ENCODE results near the gene TBC1D23. TPM values are rescaled to one million over a fixed set of nuclear protein-coding genes. Genes with fewer than 3 reads are reported as not detected.
"Not testable (repeated sequence)": the region's sequence is repeated elsewhere in the genome, so short reads cannot be mapped to it uniquely, and the experiment has no call there.

TBC1D23 gene
- total and polyA plus RNA-seq, 2 of the 13 experiments (the other 11 are each of a cell fraction or from before 2014, with no cell fraction given) = 28.7 to 35.4 TPM

DNA sequence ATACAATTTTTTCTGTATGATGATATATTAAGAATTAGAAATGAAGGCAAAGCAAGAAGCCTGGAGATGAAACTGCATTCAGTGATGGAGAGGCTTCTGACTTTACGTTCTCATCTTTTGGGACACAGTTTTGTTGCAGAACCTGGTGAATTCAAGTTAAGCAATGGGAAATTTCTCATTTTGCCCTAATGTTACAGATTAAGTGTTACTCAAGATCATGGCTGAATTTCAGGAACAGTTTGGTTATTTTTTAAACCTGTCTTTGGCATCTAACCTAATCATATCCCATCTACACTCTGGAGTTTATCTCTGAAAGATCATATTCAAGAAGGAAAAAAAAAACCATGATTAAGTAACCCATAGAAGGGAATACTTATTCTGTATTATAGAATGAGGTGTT, 79.7 kb downstream of the TBC1D23 start:
- H3K9me3 ChIP-seq (ENCODE audit: low read length) = no peaks in the 10 kb centered on the region
- BruUV-seq (replicated peaks) = no TSS peak
- ATAC-seq = no peak
- no peaks in the 10 kb centered on the region for H3K79me2 ChIP-seq (ENCODE audit: insufficient read depth, low read length)
- H3K9ac ChIP-seq (ENCODE audit: insufficient read depth, low read depth, low read length) = no peak overlapping the region
- TF ChIP-seq ZNF10 (CRISPR knock-in tag; IDR thresholded peaks at IDR 0.05; ENCODE audit: borderline replicate concordance, low read depth) (no peak), ZBTB38 (CRISPR knock-in tag; IDR thresholded peaks at IDR 0.05) (no peak), ZSCAN20 (CRISPR knock-in tag; IDR thresholded peaks at IDR 0.05; ENCODE audit: borderline replicate concordance) (no peak), NFYC (CRISPR knock-in tag; IDR thresholded peaks at IDR 0.05) (no peak), ATF7 (IDR thresholded peaks at IDR 0.05) (no peak), ATF7 (CRISPR knock-in tag; IDR thresholded peaks at IDR 0.05) (no peak), FOSL2 (CRISPR knock-in tag; IDR thresholded peaks at IDR 0.05) (no peak)
- TF ChIP-seq, protein P1, sequence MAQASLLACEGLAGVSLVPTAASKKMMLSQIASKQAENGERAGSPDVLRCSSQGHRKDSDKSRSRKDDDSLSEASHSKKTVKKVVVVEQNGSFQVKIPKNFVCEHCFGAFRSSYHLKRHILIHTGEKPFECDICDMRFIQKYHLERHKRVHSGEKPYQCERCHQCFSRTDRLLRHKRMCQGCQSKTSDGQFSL (CRISPR knock-in tag; IDR thresholded peaks at IDR 0.05) = no peak
- no peak for FAIRE-seq
- H3K27ac ChIP-seq (ENCODE audit: extremely low read length, insufficient read depth, low read length) = no peak overlapping the region
- H3K4me2 ChIP-seq (ENCODE audit: low read depth, low read length) = no peak overlapping the region
- ChIA-PET CTCF (ENCODE audit: low intra/inter-chr PET ratio, low total read pairs) (no interaction called here), POLR2A (no interaction called here)
- peaks cover 0 to 10% of the 10 kb centered on the region in 2 experiments; a peak in 1 of 5 replicates for H3K36me3 ChIP-seq (replicated peaks in 1 of 2; ENCODE audit: control insufficient read depth in 1 of 2, insufficient read depth in 2 of 2, low read length in 2 of 2)
- H2AFZ ChIP-seq (ENCODE audit: low read length) = no peak overlapping the region
- intact Hi-C loops (cut with micrococcal nuclease; ENCODE audit: unreplicated experiment) = no loop called here
- H3K4me1 ChIP-seq (ENCODE audit: insufficient read depth, low read length) = peaks cover 8% of the 10 kb centered on the region
- in situ Hi-C loops (cut with HindIII; ENCODE audit: extremely low pct_ligation_motif_present, low pct_unique_long_range_greater_than_20kb) = no loop called here
- H4K20me1 ChIP-seq (ENCODE audit: insufficient read depth, low read length) = no peaks in the 10 kb centered on the region
- H3K4me3 ChIP-seq (replicated peaks in 1 of 3; ENCODE audit: insufficient read depth in 1 of 3, low read depth in 2 of 3, low read length in 3 of 3) = no peak overlapping the region
- no peaks in the 10 kb centered on the region for H3K27me3 ChIP-seq (ENCODE audit: control insufficient read depth in 1 of 2, insufficient read depth in 2 of 2, low read length in 2 of 2)
- WGBS (ENCODE audit: low lambda C conversion rate) = 100% methylated on average over 1 of the region's 1 CpG
- DNase-seq (ENCODE audit: low spot score) = no peak

DNA sequence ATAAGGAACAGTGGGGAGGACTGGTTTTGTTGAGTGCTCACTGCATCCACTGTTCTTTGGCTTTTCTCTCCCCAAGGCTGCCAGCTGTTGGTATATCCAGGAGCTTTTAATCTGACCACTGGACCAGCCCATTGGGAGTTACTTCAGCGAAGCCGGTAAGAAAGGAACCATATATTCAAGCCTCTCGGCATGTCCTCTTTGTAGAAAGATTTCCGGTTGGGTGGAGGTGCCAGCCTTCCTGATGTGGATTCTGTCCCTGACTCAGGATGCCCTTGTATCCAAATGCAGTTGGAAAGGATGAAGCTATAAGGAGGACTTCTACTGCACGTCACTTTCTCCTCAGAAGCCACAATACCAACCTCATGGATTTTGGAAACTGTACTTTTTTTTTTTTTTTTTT, 87.9 kb downstream of the TBC1D23 start:
- no peak for FAIRE-seq
- Histone ChIP-seq H3K4me2 (ENCODE audit: low read depth, low read length) (no peak overlapping the region), H3K27ac (ENCODE audit: extremely low read length, insufficient read depth, low read length) (no peak overlapping the region), H4K20me1 (ENCODE audit: insufficient read depth, low read length) (no peaks in the 10 kb centered on the region), H3K27me3 (ENCODE audit: control insufficient read depth in 1 of 2, insufficient read depth in 2 of 2, low read length in 2 of 2) (no peaks in the 10 kb centered on the region), H2AFZ (ENCODE audit: low read length) (no peak overlapping the region), H3K79me2 (ENCODE audit: insufficient read depth, low read length) (no peaks in the 10 kb centered on the region), H3K4me1 (ENCODE audit: insufficient read depth, low read length) (peaks cover 23% of the 10 kb centered on the region), H3K36me3 (replicated peaks in 1 of 2; ENCODE audit: control insufficient read depth in 1 of 2, insufficient read depth in 2 of 2, low read length in 2 of 2) (peaks cover 10 to 44% of the 10 kb centered on the region in 2 experiments; a peak in 4 of 5 replicates), H3K4me3 (replicated peaks in 1 of 3; ENCODE audit: insufficient read depth in 1 of 3, low read depth in 2 of 3, low read length in 3 of 3) (no peak overlapping the region), H3K9ac (ENCODE audit: insufficient read depth, low read depth, low read length) (no peak overlapping the region), H3K9me3 (ENCODE audit: low read length) (no peaks in the 10 kb centered on the region)
- ChIA-PET CTCF (ENCODE audit: low intra/inter-chr PET ratio, low total read pairs) (no interaction called here), POLR2A (interaction anchor here (0.7 to 1.0 kb wide), 2 partner anchors 14 to 15 kb away, joined by 3 to 4 read pairs; partner anchors contain the start of gene NIT2)
- 97% methylated on average over 5 of the region's 5 CpGs for WGBS (ENCODE audit: low lambda C conversion rate)
- no peak for TF ChIP-seq IKZF4 (CRISPR knock-in tag; IDR thresholded peaks at IDR 0.05; ENCODE audit: borderline replicate concordance, low read depth, not compliant biosample characterization)
- no peak for ATAC-seq
- BruUV-seq (replicated peaks) = no TSS peak
- in situ Hi-C loops (cut with HindIII; ENCODE audit: extremely low pct_ligation_motif_present, low pct_unique_long_range_greater_than_20kb) = no loop called here
- DNase-seq (ENCODE audit: low spot score) = no peak
- intact Hi-C loops (cut with micrococcal nuclease; ENCODE audit: unreplicated experiment) = no loop called here

DNA sequence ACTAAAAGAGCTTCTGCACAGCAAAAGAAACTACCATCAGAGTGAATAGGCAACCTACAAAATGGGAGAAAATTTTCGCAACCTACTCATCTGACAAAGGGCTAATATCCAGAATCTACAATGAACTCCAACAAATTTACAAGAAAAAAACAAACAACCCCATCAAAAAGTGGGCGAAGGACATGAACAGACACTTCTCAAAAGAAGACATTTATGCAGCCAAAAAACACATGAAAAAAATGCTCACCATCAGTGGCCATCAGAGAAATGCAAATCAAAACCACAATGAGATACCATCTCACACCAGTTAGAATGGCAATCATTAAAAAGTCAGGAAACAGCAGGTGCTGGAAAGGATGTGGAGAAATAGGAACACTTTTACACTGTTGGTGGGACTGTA, 91.0 kb downstream of the TBC1D23 start:
- H3K9ac ChIP-seq (ENCODE audit: insufficient read depth, low read depth, low read length); H3K4me2 ChIP-seq (ENCODE audit: low read depth, low read length); H4K20me1 ChIP-seq (ENCODE audit: insufficient read depth, low read length); H3K4me3 ChIP-seq (replicated peaks in 1 of 3; ENCODE audit: insufficient read depth in 1 of 3, low read depth in 2 of 3, low read length in 3 of 3); FAIRE-seq; BruUV-seq (replicated peaks); H3K27me3 ChIP-seq (ENCODE audit: control insufficient read depth in 1 of 2, insufficient read depth in 2 of 2, low read length in 2 of 2); H3K79me2 ChIP-seq (ENCODE audit: insufficient read depth, low read length); POLR2A ChIA-PET; intact Hi-C loops (cut with micrococcal nuclease; ENCODE audit: unreplicated experiment); DNase-seq (ENCODE audit: low spot score); H2AFZ ChIP-seq (ENCODE audit: low read length); H3K27ac ChIP-seq (ENCODE audit: extremely low read length, insufficient read depth, low read length); CTCF ChIA-PET (ENCODE audit: low intra/inter-chr PET ratio, low total read pairs); in situ Hi-C loops (cut with HindIII; ENCODE audit: extremely low pct_ligation_motif_present, low pct_unique_long_range_greater_than_20kb); ATAC-seq; H3K9me3 ChIP-seq (ENCODE audit: low read length): not testable (repeated sequence)
- Histone ChIP-seq H3K4me1 (ENCODE audit: insufficient read depth, low read length) (peaks cover 23% of the 10 kb centered on the region), H3K36me3 (replicated peaks in 1 of 2; ENCODE audit: control insufficient read depth in 1 of 2, insufficient read depth in 2 of 2, low read length in 2 of 2) (peaks cover 14 to 49% of the 10 kb centered on the region in 2 experiments; a peak in 4 of 5 replicates)
- 94% methylated on average over 2 of the region's 2 CpGs for WGBS (ENCODE audit: low lambda C conversion rate)

All from HepG2 (cell line).